KMS-11 (cell line): ENCODE measurements around the gene CLASRP.
A peak's percentile ranks its signal among the peaks of the same experiment; 100 is the strongest.

ENCODE experiments used
- H2AFZ ChIP-seq: fragments of 200-600 bp; sonication (generic); 2 replicates; pipeline ENCODE4 v1.6.1; 2016; ENCODE audit warnings: antibody characterized with exemption, mixed run types, low read depth
- H3K27ac ChIP-seq: fragments of 200-600 bp; sonication (generic); 2 replicates; pipeline ENCODE4 v1.6.1; 2016; ENCODE audit warnings: mild to moderate bottlenecking, mixed run types
- H3K27me3 ChIP-seq: fragments of 200-600 bp; sonication (generic); 2 replicates; pipeline ENCODE4 v1.6.1; 2017; ENCODE audit warnings: mild to moderate bottlenecking, low read depth, mixed run types, moderate library complexity; ENCODE audit not compliant: insufficient read depth
- H3K36me3 ChIP-seq: fragments of 200-600 bp; sonication (generic); 2 replicates; pipeline ENCODE4 v1.6.1; 2017; ENCODE audit warnings: mild to moderate bottlenecking, mixed run types; ENCODE audit not compliant: insufficient read depth
- H3K4me1 ChIP-seq: fragments of 200-600 bp; sonication (generic); 2 replicates; pipeline ENCODE4 v1.6.1; 2016; ENCODE audit warnings: mild to moderate bottlenecking, low read depth, mixed run types; ENCODE audit not compliant: poor library complexity, severe bottlenecking
- H3K4me2 ChIP-seq: fragments of 200-600 bp; sonication (generic); 2 replicates; pipeline ENCODE4 v1.7.0; 2016; ENCODE audit warnings: mild to moderate bottlenecking, mixed run types
- H3K4me3 ChIP-seq: fragments of 200-600 bp; sonication (generic); IDR thresholded peaks from 2 replicates; pipeline ENCODE4 v1.6.1; 2017; ENCODE audit warnings: low read depth, low read length, mixed read lengths; ENCODE audit not compliant: insufficient read depth
- H3K79me2 ChIP-seq: fragments of 200-600 bp; sonication (generic); 2 replicates; pipeline ENCODE4 v1.6.1; 2016; ENCODE audit warnings: low read depth, mixed run types; ENCODE audit not compliant: insufficient read depth
- H3K9ac ChIP-seq: fragments of 200-600 bp; sonication (generic); 2 replicates; pipeline ENCODE4 v1.6.1; 2016; ENCODE audit warnings: mild to moderate bottlenecking, mixed run types
- H4K20me1 ChIP-seq: fragments of 200-600 bp; sonication (generic); 2 replicates; pipeline ENCODE4 v1.6.1; 2016; ENCODE audit warnings: mild to moderate bottlenecking, mixed run types; ENCODE audit not compliant: insufficient read depth
- TF ChIP-seq, protein P1 (sequence below): fragments of 200-600 bp; sonication (generic); conservative IDR thresholded peaks from 2 replicates; pipeline ENCODE4 v1.6.1; 2017; ENCODE audit warnings: low read depth, mild to moderate bottlenecking, antibody characterized with exemption, low read length, moderate library complexity, mixed read lengths

Gene CLASRP

DNA sequence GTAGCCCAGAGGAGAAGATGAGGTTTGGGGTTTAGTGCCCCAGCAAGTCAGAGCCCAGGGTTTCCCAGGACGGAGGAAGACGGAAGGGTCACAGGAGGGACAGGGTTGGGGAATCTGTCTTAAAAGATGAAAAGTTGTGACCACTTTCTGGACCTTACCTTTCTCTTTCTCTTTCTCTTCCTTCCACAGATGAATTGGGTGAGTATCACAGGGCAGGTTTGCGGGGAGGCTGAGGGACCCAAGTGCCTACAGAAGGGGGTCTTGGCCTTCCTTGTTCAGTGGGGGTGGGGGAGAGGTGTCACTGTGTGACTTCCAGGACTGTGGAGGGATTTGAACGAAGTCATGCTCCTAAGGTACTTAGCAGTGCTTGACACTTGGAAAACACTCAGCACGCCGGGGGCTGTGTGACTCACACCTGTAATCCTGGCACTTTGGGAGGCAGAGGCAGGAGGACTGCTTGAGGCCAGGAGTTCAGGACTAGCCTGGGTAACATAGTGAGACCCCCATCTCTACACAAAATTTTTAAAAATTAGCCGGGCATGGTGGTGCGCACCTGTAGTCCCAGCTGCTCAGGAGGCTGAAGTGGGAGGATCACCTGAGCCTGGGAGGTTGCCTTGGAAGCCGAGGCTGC is 29.1 kb upstream of the CLASRP start:
- no peak overlapping the region for H3K4me2 ChIP-seq
- H3K36me3 ChIP-seq, result no peaks in the 10 kb centered on the region
- no peak overlapping the region for H3K27ac ChIP-seq
- H4K20me1 ChIP-seq, result no peaks in the 10 kb centered on the region
- TF ChIP-seq, protein P1, sequence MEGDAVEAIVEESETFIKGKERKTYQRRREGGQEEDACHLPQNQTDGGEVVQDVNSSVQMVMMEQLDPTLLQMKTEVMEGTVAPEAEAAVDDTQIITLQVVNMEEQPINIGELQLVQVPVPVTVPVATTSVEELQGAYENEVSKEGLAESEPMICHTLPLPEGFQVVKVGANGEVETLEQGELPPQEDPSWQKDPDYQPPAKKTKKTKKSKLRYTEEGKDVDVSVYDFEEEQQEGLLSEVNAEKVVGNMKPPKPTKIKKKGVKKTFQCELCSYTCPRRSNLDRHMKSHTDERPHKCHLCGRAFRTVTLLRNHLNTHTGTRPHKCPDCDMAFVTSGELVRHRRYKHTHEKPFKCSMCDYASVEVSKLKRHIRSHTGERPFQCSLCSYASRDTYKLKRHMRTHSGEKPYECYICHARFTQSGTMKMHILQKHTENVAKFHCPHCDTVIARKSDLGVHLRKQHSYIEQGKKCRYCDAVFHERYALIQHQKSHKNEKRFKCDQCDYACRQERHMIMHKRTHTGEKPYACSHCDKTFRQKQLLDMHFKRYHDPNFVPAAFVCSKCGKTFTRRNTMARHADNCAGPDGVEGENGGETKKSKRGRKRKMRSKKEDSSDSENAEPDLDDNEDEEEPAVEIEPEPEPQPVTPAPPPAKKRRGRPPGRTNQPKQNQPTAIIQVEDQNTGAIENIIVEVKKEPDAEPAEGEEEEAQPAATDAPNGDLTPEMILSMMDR, result no peak
- H2AFZ ChIP-seq, result no peak overlapping the region
- no peaks in the 10 kb centered on the region; the same call in 1 of the 2 replicates for H3K79me2 ChIP-seq
- H3K4me1 ChIP-seq, result peaks cover 24% of the 10 kb centered on the region
- H3K9ac ChIP-seq, result no peak overlapping the region
- H3K27me3 ChIP-seq, result no peaks in the 10 kb centered on the region
- no peak overlapping the region for H3K4me3 ChIP-seq

DNA sequence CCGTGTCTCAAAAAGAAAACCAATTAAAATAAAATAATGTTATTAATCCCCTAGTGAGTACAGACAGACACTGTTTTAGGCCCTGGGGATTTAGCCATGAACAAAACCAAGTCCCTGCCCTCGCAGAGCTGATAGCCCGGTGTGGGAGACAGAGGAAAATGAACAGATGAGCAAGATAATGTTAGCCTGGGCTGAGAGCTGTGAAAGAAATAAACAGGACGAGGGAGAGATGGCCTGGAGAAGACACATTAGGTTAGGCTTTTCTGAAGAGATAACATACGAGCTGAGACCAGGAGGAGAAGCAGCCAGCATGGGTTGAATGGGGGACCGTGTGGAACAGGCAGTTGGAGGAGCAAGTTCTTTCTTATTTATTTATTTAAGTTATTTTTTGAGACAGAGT is 28.5 kb upstream of the CLASRP start:
- Histone ChIP-seq H3K36me3 (no peaks in the 10 kb centered on the region), H3K79me2 (no peaks in the 10 kb centered on the region; the same call in 1 of the 2 replicates), H4K20me1 (no peaks in the 10 kb centered on the region), H3K27me3 (no peaks in the 10 kb centered on the region), H2AFZ (no peak overlapping the region), H3K9ac (no peak overlapping the region), H3K27ac (peak overlapping the region; percentile 33; the same call in 1 of the 2 replicates), H3K4me2 (no peak overlapping the region), H3K4me3 (no peak overlapping the region), H3K4me1 (peaks cover 29% of the 10 kb centered on the region)
- TF ChIP-seq, protein P1, result no peak

DNA sequence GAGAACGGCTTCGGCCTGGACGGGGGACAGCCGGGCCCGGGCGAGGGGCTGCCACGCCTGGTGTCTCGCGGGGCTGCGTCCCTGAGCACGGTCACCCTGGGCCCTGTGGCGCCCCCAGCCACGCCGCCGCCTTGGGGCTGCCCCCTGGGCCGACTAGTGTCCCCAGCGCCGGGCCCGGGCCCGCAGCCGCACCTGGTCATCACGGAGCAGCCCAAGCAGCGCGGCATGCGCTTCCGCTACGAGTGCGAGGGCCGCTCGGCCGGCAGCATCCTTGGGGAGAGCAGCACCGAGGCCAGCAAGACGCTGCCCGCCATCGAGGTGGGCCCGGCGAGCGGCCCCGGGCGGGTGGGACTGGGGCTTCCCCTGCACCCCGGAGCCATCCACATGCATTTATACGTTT is 26.9 kb upstream of the CLASRP start:
- Histone ChIP-seq H3K4me1 (peaks cover 30% of the 10 kb centered on the region), H3K79me2 (no peaks in the 10 kb centered on the region; the same call in 1 of the 2 replicates), H2AFZ (no peak overlapping the region), H3K36me3 (no peaks in the 10 kb centered on the region), H3K9ac (no peak overlapping the region), H3K27ac (no peak overlapping the region), H3K27me3 (no peaks in the 10 kb centered on the region), H4K20me1 (no peaks in the 10 kb centered on the region), H3K4me3 (no peak overlapping the region), H3K4me2 (no peak overlapping the region)
- TF ChIP-seq, protein P1, result no peak

DNA sequence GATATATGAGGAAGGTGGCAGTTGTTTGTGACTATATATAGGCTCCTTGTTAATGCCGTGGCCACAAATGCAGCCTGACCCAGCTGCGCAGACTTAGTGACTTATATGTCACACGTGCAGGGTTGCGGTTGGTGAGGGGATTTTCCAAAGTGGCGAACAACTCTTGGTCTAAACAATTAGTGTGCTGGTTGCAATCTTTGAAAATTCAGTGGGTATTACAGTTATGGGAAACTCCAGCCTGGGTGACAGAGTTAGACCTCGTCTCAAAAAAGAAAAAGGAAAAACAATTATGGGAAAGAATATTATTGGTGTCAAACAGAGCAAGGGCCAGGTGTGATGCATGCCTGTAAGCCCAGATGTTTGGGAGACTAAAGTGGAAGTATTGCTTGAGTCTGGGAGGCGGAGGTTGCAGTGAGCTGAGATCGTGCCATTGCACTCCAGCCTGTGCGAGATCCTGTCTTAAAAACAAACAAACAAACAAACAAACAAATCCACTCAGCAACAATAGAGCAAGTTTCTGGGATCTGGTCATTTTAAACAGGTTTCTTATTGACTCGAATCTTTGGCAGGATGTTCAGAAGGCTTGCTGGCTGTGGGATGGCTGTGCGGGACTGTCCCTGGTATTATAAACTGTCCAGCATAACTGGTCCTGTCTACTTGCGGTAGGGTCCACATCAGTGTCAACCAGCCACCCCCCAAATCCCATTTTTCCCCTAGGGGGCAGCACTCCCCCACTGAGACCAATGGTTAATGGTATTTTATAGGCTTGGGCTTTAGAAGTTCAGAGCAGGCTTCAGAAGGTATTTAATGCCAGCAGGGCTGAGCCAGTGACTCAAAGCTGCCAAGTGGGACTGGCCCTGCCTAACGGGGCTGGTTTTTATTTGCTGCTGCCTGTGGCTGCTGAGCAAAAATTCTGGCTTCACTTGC is 22.2 kb upstream of the CLASRP start:
- Histone ChIP-seq H3K4me2 (peak overlapping the region; percentile 76), H2AFZ (no peak overlapping the region), H3K79me2 (no peaks in the 10 kb centered on the region), H3K4me3 (no peak overlapping the region), H3K27ac (peak overlapping the region; percentile 88), H3K4me1 (peaks cover 50% of the 10 kb centered on the region), H3K9ac (peak overlapping the region; percentile 66; the same call in 1 of the 2 replicates), H3K36me3 (no peaks in the 10 kb centered on the region), H3K27me3 (no peaks in the 10 kb centered on the region), H4K20me1 (no peaks in the 10 kb centered on the region)
- TF ChIP-seq, protein P1, result peak; percentile 96
